CD4-positive, alpha-beta memory T cell (primary cell): ENCODE results near the gene HIVEP1. TPM values are rescaled to one million over a fixed set of nuclear protein-coding genes. Genes with fewer than 3 reads are reported as not detected.

Source experiments
- CTCF ChIA-PET: fragments of 350-600 bp; sonication (Branson Sonifier 250); formaldehyde crosslinking; loops from one replicate; lab custom pipeline; 2021; ENCODE audit warnings: inconsistent platforms; ENCODE audit not compliant: partially characterized antibody; lab: Charles Lee
- POLR2A ChIA-PET: fragments of 350-600 bp; sonication (Branson Sonifier 250); formaldehyde crosslinking; loops from one replicate; lab custom pipeline; 2021; ENCODE audit not compliant: partially characterized antibody; lab: Charles Lee
- DNase-seq, 5 donors: peaks; one replicate each; pipeline versions ENCODE4 v3.0.0 to v3.0.0-alpha.2; 2020 to 2022; ENCODE audit warnings: mixed read lengths in 1 of 5
- H3K27ac ChIP-seq: one replicate; pipeline ENCODE4 v1.7.0; 2013; ENCODE audit warnings: low read depth, low read length
- H3K27me3 ChIP-seq: 2 replicates; pipeline ENCODE4 v1.7.0; 2013; ENCODE audit warnings: mild to moderate bottlenecking, low read length, moderate library complexity; ENCODE audit not compliant: insufficient read depth
- H3K36me3 ChIP-seq: 2 replicates; pipeline ENCODE4 v1.7.0; 2013; ENCODE audit warnings: mild to moderate bottlenecking, low read length, moderate library complexity; ENCODE audit not compliant: insufficient read depth
- H3K4me1 ChIP-seq: 2 replicates; pipeline ENCODE4 v1.7.0; 2013; ENCODE audit warnings: mild to moderate bottlenecking, low read length, moderate library complexity; ENCODE audit not compliant: insufficient read depth
- H3K4me3 ChIP-seq, 2 donors: one replicate each; pipeline ENCODE4 v1.7.0; 2013; ENCODE audit warnings: low read length in 2 of 2, mild to moderate bottlenecking in 1 of 2
- H3K9me3 ChIP-seq, 2 donors: one replicate each; pipeline ENCODE4 v1.7.0; 2013; ENCODE audit warnings: low read length in 2 of 2, control low read depth in 1 of 2; ENCODE audit not compliant: control insufficient read depth in 1 of 2
- H3K27ac Mint-ChIP-seq, 7 donors: one replicate each; pipeline ENCODE4 v1.8.0; 2020 to 2021; ENCODE audit warnings: mixed read lengths in 7 of 7, mild to moderate bottlenecking in 6 of 7, inconsistent platforms in 3 of 7, moderate library complexity in 3 of 7
- H3K27me3 Mint-ChIP-seq, 2 donors: one replicate each; pipeline ENCODE4 v1.8.0; 2020 to 2021; ENCODE audit warnings: mixed read lengths in 2 of 2
- H3K36me3 Mint-ChIP-seq, 2 donors: one replicate each; pipeline ENCODE4 v1.8.0; 2020 to 2021; ENCODE audit warnings: mixed read lengths in 2 of 2, inconsistent platforms in 1 of 2, mild to moderate bottlenecking in 1 of 2
- H3K4me1 Mint-ChIP-seq, 4 donors: one replicate each; pipeline ENCODE4 v1.8.0; 2020 to 2021; ENCODE audit warnings: mixed read lengths in 4 of 4, mild to moderate bottlenecking in 1 of 4
- H3K4me3 Mint-ChIP-seq, 8 donors: one replicate each; pipeline ENCODE4 v1.8.0; 2020 to 2021; ENCODE audit warnings: mixed read lengths in 8 of 8, mild to moderate bottlenecking in 7 of 8, moderate library complexity in 6 of 8, inconsistent platforms in 3 of 8
- H3K9me3 Mint-ChIP-seq, 8 donors: one replicate each; pipeline ENCODE4 v1.8.0; 2020 to 2021; ENCODE audit warnings: mixed read lengths in 8 of 8, mild to moderate bottlenecking in 5 of 8, inconsistent platforms in 3 of 8, moderate library complexity in 1 of 8
- intact Hi-C: fragments of 100-400 bp; cut with micrococcal nuclease; formaldehyde crosslinking; loops from one replicate; pipeline ENCODE4 v1.15.1; 2023
- polyA plus RNA-seq, 2 donors: library from polyadenylated mRNA; unstranded; fragments of 300-500 nt; fragmentation: Illumina TruSeq; gene quantifications; one replicate each; pipeline ENCODE4 v1.2.3, GENCODE V29; 2021
- total RNA-seq, 2 experiments: library from RNA; stranded (reverse); gene quantifications; one replicate each; pipeline ENCODE4 v1.2.3, GENCODE V29; 2021

The HIVEP1 gene
- total and polyA plus RNA-seq, 4 experiments from 2014 or later: 0.47 to 17.6 (median 11.9) TPM

DNA sequence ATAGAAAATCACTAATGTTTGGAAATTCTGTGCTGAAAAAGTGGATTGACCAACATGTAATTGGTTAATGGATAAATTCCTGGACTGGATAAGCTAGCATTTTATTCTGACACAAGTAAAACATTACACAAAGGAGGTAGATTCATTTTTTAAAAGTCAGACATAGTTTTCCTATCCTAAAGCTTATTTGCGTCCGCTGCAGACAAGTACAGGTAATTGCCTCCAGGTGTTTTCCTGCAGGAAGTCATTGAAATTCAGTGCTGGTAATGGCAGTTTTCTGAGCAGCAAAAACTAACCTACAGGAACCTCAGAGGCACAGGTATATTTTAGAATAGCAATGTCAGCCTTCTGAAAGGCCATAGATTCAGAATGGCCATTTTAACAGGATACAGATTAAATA, 20.0 kb upstream of the HIVEP1 start:
- intact Hi-C loops: no loop called here
- Mint-ChIP-seq H3K4me3 (no peak overlapping the region), H3K9me3 (no peaks in the 10 kb centered on the region), H3K36me3 (no peaks in the 10 kb centered on the region), H3K27me3 (peaks cover 0 to 2% of the 10 kb centered on the region in 2 donors), H3K27ac (no peak overlapping the region), H3K4me1 (no peaks in the 10 kb centered on the region)
- Histone ChIP-seq H3K9me3 (no peaks in the 10 kb centered on the region), H3K27ac (no peak overlapping the region), H3K4me3 (no peak overlapping the region), H3K4me1 (no peaks in the 10 kb centered on the region), H3K36me3 (no peaks in the 10 kb centered on the region), H3K27me3 (no peaks in the 10 kb centered on the region)
- ChIA-PET POLR2A (no interaction called here), CTCF (interaction anchor here (0.9 kb wide), 1 partner anchor 10 kb away, joined by 3 read pairs; no protein-coding TSS in a partner anchor)
- no peak for DNase-seq

- intact Hi-C loops: no loop called here
- H3K4me1 ChIP-seq: no peaks in the 10 kb centered on the region
- no peak overlapping the region for H3K27ac Mint-ChIP-seq
- H3K27ac ChIP-seq: no peak overlapping the region
- no peak overlapping the region for H3K4me3 ChIP-seq
- CTCF ChIA-PET: no interaction called here
- H3K36me3 ChIP-seq: no peaks in the 10 kb centered on the region
- POLR2A ChIA-PET: no interaction called here
- H3K27me3 Mint-ChIP-seq: peaks cover 0 to 2% of the 10 kb centered on the region in 2 donors
- no peak overlapping the region for H3K4me3 Mint-ChIP-seq
- H3K36me3 Mint-ChIP-seq: no peaks in the 10 kb centered on the region
- H3K9me3 ChIP-seq: no peaks in the 10 kb centered on the region
- peaks cover 0 to 1% (median 0%) of the 10 kb centered on the region in 4 donors for H3K4me1 Mint-ChIP-seq
- no peaks in the 10 kb centered on the region for H3K27me3 ChIP-seq
- H3K9me3 Mint-ChIP-seq: no peaks in the 10 kb centered on the region
- no peak for DNase-seq
Measured at GRCh38 chr6:11994875-11995461, 17.1 kb upstream of the HIVEP1 start.

GRCh38 chr6:11996751-11997150, 15.4 kb upstream of the HIVEP1 start:
- H3K9me3 Mint-ChIP-seq: no peaks in the 10 kb centered on the region
- no peak overlapping the region for H3K4me3 Mint-ChIP-seq
- ChIA-PET CTCF (no interaction called here), POLR2A (no interaction called here)
- no peaks in the 10 kb centered on the region for H3K4me1 ChIP-seq
- no peak overlapping the region for H3K27ac Mint-ChIP-seq
- no peak for DNase-seq
- no peaks in the 10 kb centered on the region for H3K9me3 ChIP-seq
- no peak overlapping the region for H3K27ac ChIP-seq
- no peaks in the 10 kb centered on the region for H3K36me3 Mint-ChIP-seq
- H3K36me3 ChIP-seq: no peaks in the 10 kb centered on the region
- no peak overlapping the region for H3K4me3 ChIP-seq
- H3K27me3 Mint-ChIP-seq: peaks cover 0 to 2% of the 10 kb centered on the region in 2 donors
- H3K4me1 Mint-ChIP-seq: peaks cover 0 to 1% (median 0%) of the 10 kb centered on the region in 4 donors
- H3K27me3 ChIP-seq: no peaks in the 10 kb centered on the region
- intact Hi-C loops: no loop called here

GRCh38 chr6:11999246-11999645, 12.9 kb upstream of the HIVEP1 start:
- intact Hi-C loops: no loop called here
- Mint-ChIP-seq H3K27ac (no peak overlapping the region), H3K27me3 (peaks cover 0 to 2% of the 10 kb centered on the region in 2 donors), H3K4me3 (no peak overlapping the region), H3K36me3 (no peaks in the 10 kb centered on the region), H3K9me3 (no peaks in the 10 kb centered on the region), H3K4me1 (peaks cover 0 to 1% (median 0%) of the 10 kb centered on the region in 4 donors)
- Histone ChIP-seq H3K4me3 (no peak overlapping the region), H3K27ac (no peak overlapping the region), H3K4me1 (no peaks in the 10 kb centered on the region), H3K9me3 (no peaks in the 10 kb centered on the region), H3K36me3 (no peaks in the 10 kb centered on the region), H3K27me3 (no peaks in the 10 kb centered on the region)
- DNase-seq: no peak
- ChIA-PET CTCF (no interaction called here), POLR2A (no interaction called here)

- Histone ChIP-seq H3K4me3 (no peak overlapping the region), H3K4me1 (no peaks in the 10 kb centered on the region), H3K9me3 (no peaks in the 10 kb centered on the region), H3K27me3 (no peaks in the 10 kb centered on the region), H3K27ac (no peak overlapping the region), H3K36me3 (no peaks in the 10 kb centered on the region)
- DNase-seq: no peak
- ChIA-PET CTCF (no interaction called here), POLR2A (no interaction called here)
- peaks cover 0 to 2% of the 10 kb centered on the region in 2 donors for H3K27me3 Mint-ChIP-seq
- H3K36me3 Mint-ChIP-seq: no peaks in the 10 kb centered on the region
- intact Hi-C loops: no loop called here
- peak overlapping the region in 1 of 7 donors; percentile 25 for H3K27ac Mint-ChIP-seq
- H3K4me1 Mint-ChIP-seq: peaks cover 0 to 1% (median 0%) of the 10 kb centered on the region in 4 donors
- no peak overlapping the region for H3K4me3 Mint-ChIP-seq
- no peaks in the 10 kb centered on the region for H3K9me3 Mint-ChIP-seq
Measured at GRCh38 chr6:12000174-12000573, 11.9 kb upstream of the HIVEP1 start.

GRCh38 chr6:12001004-12001705, 11.0 kb upstream of the HIVEP1 start:
- DNase-seq: no peak
- Histone ChIP-seq H3K27ac (no peak overlapping the region), H3K36me3 (no peaks in the 10 kb centered on the region), H3K27me3 (no peaks in the 10 kb centered on the region), H3K4me1 (no peaks in the 10 kb centered on the region), H3K4me3 (no peak overlapping the region), H3K9me3 (no peaks in the 10 kb centered on the region)
- no peak overlapping the region for H3K27ac Mint-ChIP-seq
- H3K27me3 Mint-ChIP-seq: peaks cover 0 to 2% of the 10 kb centered on the region in 2 donors
- intact Hi-C loops: no loop called here
- peaks cover 0 to 1% (median 0%) of the 10 kb centered on the region in 4 donors for H3K4me1 Mint-ChIP-seq
- ChIA-PET CTCF (interaction anchor here (0.8 kb wide), 1 partner anchor 233 kb away, joined by 4 read pairs; no protein-coding TSS in a partner anchor), POLR2A (no interaction called here)
- H3K4me3 Mint-ChIP-seq: no peak overlapping the region
- H3K36me3 Mint-ChIP-seq: no peaks in the 10 kb centered on the region
- no peaks in the 10 kb centered on the region for H3K9me3 Mint-ChIP-seq

DNA sequence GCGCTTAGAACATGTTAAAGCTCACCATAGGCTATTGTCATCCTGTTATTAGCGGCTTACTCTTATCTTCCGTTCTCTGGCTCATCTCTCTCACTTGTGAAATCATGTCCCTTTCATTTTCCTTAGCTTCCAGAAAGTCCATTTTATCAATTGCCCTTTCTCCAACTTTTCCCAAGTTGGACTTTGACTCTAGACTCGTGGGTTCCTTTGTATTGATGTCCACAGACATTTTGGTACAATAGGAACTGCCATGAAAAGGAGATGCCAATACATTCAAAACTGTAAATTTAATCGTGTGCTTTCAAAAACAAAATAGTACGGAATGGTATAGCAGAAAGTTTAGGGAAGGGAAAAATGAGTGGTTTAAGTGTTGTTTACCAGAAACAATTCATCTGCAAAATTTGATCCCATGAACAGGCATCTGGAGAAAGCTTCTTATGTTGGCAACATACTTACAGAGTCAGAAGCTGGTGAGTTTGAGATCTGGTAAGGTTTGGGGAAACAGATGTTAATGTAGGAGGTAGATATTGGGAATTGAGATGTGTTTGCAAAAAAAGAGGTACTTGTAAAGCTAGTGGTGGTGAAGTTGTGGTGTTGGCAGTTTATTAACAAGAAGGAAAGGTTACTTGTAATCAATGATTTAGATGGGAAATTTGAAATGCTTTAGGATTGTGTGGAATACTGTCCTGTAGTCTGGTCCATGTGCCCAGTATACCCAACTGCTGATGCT, 10.2 kb upstream of the HIVEP1 start:
- no peak overlapping the region for H3K27ac ChIP-seq
- H3K27ac Mint-ChIP-seq: no peak overlapping the region
- H3K4me3 ChIP-seq: no peak overlapping the region
- ChIA-PET CTCF (interaction anchor here (0.8 to 0.9 kb wide), 2 partner anchors 10 to 232 kb away, joined by 3 to 4 read pairs; no protein-coding TSS in a partner anchor), POLR2A (no interaction called here)
- H3K4me3 Mint-ChIP-seq: no peak overlapping the region
- intact Hi-C loops: no loop called here
- H3K36me3 Mint-ChIP-seq: no peaks in the 10 kb centered on the region
- no peaks in the 10 kb centered on the region for H3K4me1 ChIP-seq
- H3K4me1 Mint-ChIP-seq: peaks cover 0 to 1% (median 0%) of the 10 kb centered on the region in 4 donors
- no peaks in the 10 kb centered on the region for H3K9me3 ChIP-seq
- DNase-seq: no peak
- H3K27me3 Mint-ChIP-seq: peaks cover 0 to 2% of the 10 kb centered on the region in 2 donors
- H3K27me3 ChIP-seq: no peaks in the 10 kb centered on the region
- H3K36me3 ChIP-seq: no peaks in the 10 kb centered on the region
- no peaks in the 10 kb centered on the region for H3K9me3 Mint-ChIP-seq
